Calu3 (cell line): ENCODE results near the gene MAP3K6. TPM values are rescaled to one million over a fixed set of nuclear protein-coding genes. Genes with fewer than 3 reads are reported as not detected.

ENCODE experiments used
- Bru-seq: library from RNA; stranded (reverse); fragments of 400-500 nt; gene quantifications from one replicate; lab custom pipeline; 2021; lab: Mats Ljungman, UMichigan
- BruChase-seq, 2 experiments: library from RNA; stranded (reverse); fragments of 400-500 nt; gene quantifications; one replicate each; lab custom pipeline; 2021; lab: Mats Ljungman, UMichigan
- BruUV-seq: library from RNA; stranded (reverse); fragments of 400-500 nt; replicated peaks from 2 replicates; lab custom pipeline; 2021; lab: Mats Ljungman, UMichigan
- CTCF ChIA-PET: fragments of 300-600 bp; sonication (Branson Sonifier 250); formaldehyde crosslinking; loops from one replicate; lab custom pipeline; 2022; ENCODE audit warnings: antibody characterized with exemption; lab: Charles Lee
- DNase-seq: peaks from one replicate; pipeline ENCODE4 v3.0.0; 2022
- H3K27ac Mint-ChIP-seq: one replicate; pipeline ENCODE4 v1.8.0; 2022; ENCODE audit warnings: mixed read lengths; ENCODE audit not compliant: unreplicated experiment
- H3K27me3 Mint-ChIP-seq: one replicate; pipeline ENCODE4 v1.8.0; 2022; ENCODE audit warnings: mixed read lengths; ENCODE audit not compliant: unreplicated experiment
- H3K36me3 Mint-ChIP-seq: one replicate; pipeline ENCODE4 v1.8.0; 2022; ENCODE audit warnings: mild to moderate bottlenecking, moderate library complexity, mixed read lengths; ENCODE audit not compliant: insufficient read depth, unreplicated experiment
- H3K4me1 Mint-ChIP-seq: one replicate; pipeline ENCODE4 v1.8.0; 2022; ENCODE audit warnings: mild to moderate bottlenecking, low read depth, mixed read lengths; ENCODE audit not compliant: unreplicated experiment
- H3K4me3 Mint-ChIP-seq: one replicate; pipeline ENCODE4 v1.8.0; 2022; ENCODE audit warnings: mild to moderate bottlenecking, low read depth, moderate library complexity, mixed read lengths; ENCODE audit not compliant: unreplicated experiment
- H3K9me3 Mint-ChIP-seq: one replicate; pipeline ENCODE4 v1.8.0; 2022; ENCODE audit warnings: low read depth, mixed read lengths; ENCODE audit not compliant: unreplicated experiment
- intact Hi-C: fragments of 100-400 bp; cut with micrococcal nuclease; formaldehyde crosslinking; loops from one replicate; pipeline ENCODE4 v1.10.0; 2022; ENCODE audit not compliant: unreplicated experiment
- long read RNA-seq: library from polyadenylated mRNA; stranded (forward); transcript quantifications from one replicate; pipeline ENCODE4 v2.0.0, GENCODE V29; 2022
- total RNA-seq: library from RNA; stranded (reverse); gene quantifications from 2 replicates; pipeline ENCODE4 v1.2.3, GENCODE V29; 2022
- TF ChIP-seq, protein P1 (sequence below): fragments of 200-600 bp; IDR thresholded peaks from one replicate; pipeline ENCODE4 v1.8.0; 2022; ENCODE audit warnings: antibody characterized with exemption; ENCODE audit not compliant: unreplicated experiment

The MAP3K6 gene
- 10.3 and 14.3 TPM in 2 replicates for total RNA-seq
- Bru-seq, nascent RNA: percentile 37 among the genes with signal in this experiment
- percentile 43 among the genes with signal in this experiment for BruChase-seq, experiment 1, labeled RNA remaining after a 6-hour chase
- BruChase-seq, experiment 2, labeled RNA remaining after a 2-hour chase: percentile 44 among the genes with signal in this experiment
- long read RNA-seq, full-length matches to known transcripts: 2 of 6 reads
- long read RNA-seq, partial matches to known transcripts: 3 of 6 reads
- long read RNA-seq, other reads (novel, unspliced or antisense): 1 of 6 reads

DNA sequence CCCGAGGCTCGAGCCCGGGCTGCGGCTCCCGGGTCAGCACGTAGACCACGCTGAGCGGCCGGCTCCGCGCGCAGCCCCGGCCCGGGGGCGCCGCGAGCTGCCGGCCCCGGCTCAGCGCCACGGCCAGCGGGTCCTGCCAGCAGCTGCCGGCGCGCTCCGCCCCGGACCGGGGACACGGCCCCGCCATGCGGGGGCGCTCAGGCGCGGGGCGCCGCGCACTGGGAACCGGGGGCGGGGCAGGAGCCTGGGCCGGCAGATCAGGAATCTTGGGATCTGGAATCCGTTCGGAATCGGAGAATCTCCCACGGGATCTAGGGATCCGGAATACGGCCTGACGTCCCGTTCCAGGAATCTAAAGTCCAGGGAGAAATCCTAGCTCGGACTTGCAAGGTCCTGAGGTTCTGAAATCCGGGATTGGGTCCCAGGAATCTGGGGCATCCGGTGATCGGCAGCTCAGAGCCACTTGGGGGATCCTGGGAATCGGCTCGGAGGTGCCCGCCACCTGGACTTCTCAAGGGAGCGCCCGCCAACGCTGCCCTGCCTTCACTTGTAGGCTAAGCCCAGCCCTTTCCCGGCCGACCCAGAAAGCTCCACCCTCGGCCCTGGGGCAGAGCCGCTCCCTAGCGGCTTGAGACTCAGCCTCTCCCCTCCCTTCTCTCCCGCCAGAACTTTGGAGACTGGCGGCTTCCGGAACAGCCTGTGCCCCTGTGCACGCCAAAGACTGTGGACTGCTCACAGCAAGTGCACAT, at the start of gene MAP3K6:
MAP3K6 (minus strand) TSS at position 551 of the 749 bp plus-strand sequence; CDS start at position 187, 364 bp downstream.
- Mint-ChIP-seq H3K27ac (peak within 1 kb of the TSS; percentile 94), H3K4me1 (peaks cover 7% of the 10 kb centered on the region), H3K27me3 (no peaks in the 10 kb centered on the region), H3K4me3 (peak within 1 kb of the TSS; percentile 90), H3K9me3 (no peaks in the 10 kb centered on the region), H3K36me3 (peaks cover 24% of the 10 kb centered on the region)
- intact Hi-C loops: no loop called here
- no TSS peak for BruUV-seq
- DNase-seq: peak; percentile 79
- CTCF ChIA-PET: interaction anchor here (0.6 to 1.9 kb wide), 7 partner anchors 24 to 1346 kb away, joined by 3 to 10 read pairs (median 6); partner anchors contain the start of gene SYTL1
- TF ChIP-seq, protein P1, sequence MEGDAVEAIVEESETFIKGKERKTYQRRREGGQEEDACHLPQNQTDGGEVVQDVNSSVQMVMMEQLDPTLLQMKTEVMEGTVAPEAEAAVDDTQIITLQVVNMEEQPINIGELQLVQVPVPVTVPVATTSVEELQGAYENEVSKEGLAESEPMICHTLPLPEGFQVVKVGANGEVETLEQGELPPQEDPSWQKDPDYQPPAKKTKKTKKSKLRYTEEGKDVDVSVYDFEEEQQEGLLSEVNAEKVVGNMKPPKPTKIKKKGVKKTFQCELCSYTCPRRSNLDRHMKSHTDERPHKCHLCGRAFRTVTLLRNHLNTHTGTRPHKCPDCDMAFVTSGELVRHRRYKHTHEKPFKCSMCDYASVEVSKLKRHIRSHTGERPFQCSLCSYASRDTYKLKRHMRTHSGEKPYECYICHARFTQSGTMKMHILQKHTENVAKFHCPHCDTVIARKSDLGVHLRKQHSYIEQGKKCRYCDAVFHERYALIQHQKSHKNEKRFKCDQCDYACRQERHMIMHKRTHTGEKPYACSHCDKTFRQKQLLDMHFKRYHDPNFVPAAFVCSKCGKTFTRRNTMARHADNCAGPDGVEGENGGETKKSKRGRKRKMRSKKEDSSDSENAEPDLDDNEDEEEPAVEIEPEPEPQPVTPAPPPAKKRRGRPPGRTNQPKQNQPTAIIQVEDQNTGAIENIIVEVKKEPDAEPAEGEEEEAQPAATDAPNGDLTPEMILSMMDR: no peak

DNA sequence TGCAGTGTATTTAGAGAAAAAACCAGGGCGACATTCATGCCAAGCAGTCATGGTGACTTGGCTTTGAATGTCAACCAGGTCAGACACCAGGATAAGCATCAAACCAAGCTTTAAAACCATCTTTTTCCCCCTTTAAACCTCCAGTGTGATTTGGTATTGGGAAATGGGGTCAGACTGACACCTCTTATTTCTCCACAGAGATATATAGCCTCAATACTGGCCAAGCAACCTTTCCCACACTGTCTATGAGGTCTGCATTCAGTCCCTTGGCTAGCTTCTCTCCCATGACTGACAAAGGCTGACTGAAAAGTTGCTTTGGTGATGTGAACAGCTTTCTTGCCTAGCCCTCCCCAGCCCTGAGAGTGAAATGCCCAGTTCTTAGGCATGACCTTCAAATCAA, 47.3 kb upstream of the MAP3K6 start:
- intact Hi-C loops: no loop called here
- Mint-ChIP-seq H3K9me3 (no peaks in the 10 kb centered on the region), H3K36me3 (peaks cover 24% of the 10 kb centered on the region), H3K4me3 (no peak overlapping the region), H3K27me3 (no peaks in the 10 kb centered on the region), H3K27ac (no peak overlapping the region), H3K4me1 (peaks cover 11% of the 10 kb centered on the region)
- TF ChIP-seq, protein P1: no peak
- no peak for DNase-seq
- CTCF ChIA-PET: interaction anchor here (0.6 to 1.1 kb wide), 2 partner anchors 8 to 374 kb away, joined by 3 to 4 read pairs; no protein-coding TSS in a partner anchor
- BruUV-seq: no TSS peak

- Mint-ChIP-seq H3K27me3 (no peaks in the 10 kb centered on the region), H3K9me3 (no peaks in the 10 kb centered on the region), H3K36me3 (peaks cover 30% of the 10 kb centered on the region), H3K4me1 (peaks cover 1% of the 10 kb centered on the region), H3K27ac (no peak overlapping the region), H3K4me3 (no peak overlapping the region)
- CTCF ChIA-PET: no interaction called here
- no TSS peak for BruUV-seq
- intact Hi-C loops: no loop called here
- TF ChIP-seq, protein P1: no peak
- no peak for DNase-seq
Measured at GRCh38 chr1:27413004-27413403, 46.2 kb upstream of the MAP3K6 start.

GRCh38 chr1:27412502-27412901, 45.7 kb upstream of the MAP3K6 start:
- CTCF ChIA-PET: no interaction called here
- H3K9me3 Mint-ChIP-seq: no peaks in the 10 kb centered on the region

More at GRCh38 chr1:27412502-27412901, 45.7 kb upstream of the MAP3K6 start:
- no peaks in the 10 kb centered on the region for H3K4me1 Mint-ChIP-seq
- TF ChIP-seq, protein P1: no peak
- peaks cover 33% of the 10 kb centered on the region for H3K36me3 Mint-ChIP-seq
- no peak overlapping the region for H3K4me3 Mint-ChIP-seq
- DNase-seq: no peak
- BruUV-seq: no TSS peak
- intact Hi-C loops: no loop called here
- no peak overlapping the region for H3K27ac Mint-ChIP-seq
- H3K27me3 Mint-ChIP-seq: no peaks in the 10 kb centered on the region
